MCF 10A (cell line): Measurements from ENCODE around the gene MKS1. TPM values are rescaled to one million over a fixed set of nuclear protein-coding genes. Genes with fewer than 3 reads are reported as not detected.

Experiments
- BruUV-seq: library from RNA; stranded (reverse); fragments of 400-500 nt; replicated peaks from 2 replicates; lab custom pipeline; 2021; lab: Mats Ljungman, UMichigan
- CTCF ChIA-PET: fragments of 300-600 bp; sonication (Branson Sonifier 250); formaldehyde crosslinking; extraction: SDS; loops from one replicate; lab custom pipeline; 2021; ENCODE audit warnings: antibody characterized with exemption, inconsistent platforms; lab: Yijun Ruan, JAX
- POLR2A ChIA-PET: fragments of 300-600, 350-650 bp; sonication (Branson Sonifier 250); formaldehyde crosslinking; extraction: SDS; loops from one replicate; lab custom pipeline; 2020; ENCODE audit warnings: antibody characterized with exemption, inconsistent platforms; lab: Yijun Ruan, JAX
- DNase-seq: peaks from one replicate; pipeline ENCODE4 v3.0.0-alpha.2; 2018; ENCODE audit not compliant: unreplicated experiment
- H3K27ac Mint-ChIP-seq: one replicate; pipeline ENCODE4 v1.8.0; 2022; ENCODE audit warnings: mild to moderate bottlenecking, low read depth, mixed read lengths; ENCODE audit not compliant: unreplicated experiment
- H3K27me3 Mint-ChIP-seq: one replicate; pipeline ENCODE4 v1.8.0; 2022; ENCODE audit warnings: mixed read lengths; ENCODE audit not compliant: insufficient read depth, unreplicated experiment
- H3K36me3 Mint-ChIP-seq: one replicate; pipeline ENCODE4 v1.8.0; 2022; ENCODE audit warnings: mild to moderate bottlenecking, moderate library complexity, mixed read lengths; ENCODE audit not compliant: insufficient read depth, unreplicated experiment
- H3K4me1 Mint-ChIP-seq: one replicate; pipeline ENCODE4 v1.8.0; 2022; ENCODE audit warnings: mixed read lengths; ENCODE audit not compliant: insufficient read depth, unreplicated experiment
- H3K4me3 Mint-ChIP-seq: one replicate; pipeline ENCODE4 v1.8.0; 2022; ENCODE audit warnings: mild to moderate bottlenecking, moderate library complexity, mixed read lengths; ENCODE audit not compliant: unreplicated experiment
- H3K9me3 Mint-ChIP-seq: one replicate; pipeline ENCODE4 v1.8.0; 2022; ENCODE audit warnings: mixed read lengths; ENCODE audit not compliant: unreplicated experiment
- intact Hi-C: fragments of 100-400 bp; cut with micrococcal nuclease; formaldehyde crosslinking; loops from 2 replicates; pipeline ENCODE4 v1.14.1; 2022
- total RNA-seq: library from RNA; stranded (reverse); gene quantifications from 2 replicates; pipeline ENCODE4 v1.2.3, GENCODE V29; 2022
- TF ChIP-seq, protein P1 (sequence below): fragments of 200-600 bp; IDR thresholded peaks from one replicate; pipeline ENCODE4 v1.8.0; 2022; ENCODE audit warnings: antibody characterized with exemption, mild to moderate bottlenecking; ENCODE audit not compliant: unreplicated experiment

MKS1 gene
- total RNA-seq, 1 experiment from 2014 or later: 15.4 TPM

DNA sequence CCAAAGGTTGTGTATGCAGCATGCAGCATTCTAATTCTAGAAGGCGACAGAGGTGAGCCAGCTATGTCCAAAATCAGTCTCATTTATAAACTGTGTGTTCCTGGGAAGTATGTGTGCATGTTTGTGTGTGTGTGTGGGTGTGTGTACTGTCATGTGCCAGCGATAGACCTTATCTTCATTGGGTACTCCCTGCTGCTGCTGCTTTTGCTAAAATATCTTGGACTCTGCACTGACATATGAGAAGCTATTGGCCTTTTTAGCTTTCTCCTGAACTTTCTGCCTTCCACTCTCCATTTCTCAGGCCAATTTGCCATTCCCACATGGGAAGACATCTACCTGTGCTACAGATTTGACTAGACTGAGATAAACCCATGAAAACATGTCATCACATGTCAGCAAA lies 17.3 kb upstream of the MKS1 start:
- intact Hi-C loops: no loop called here
- Mint-ChIP-seq H3K4me1 (no peaks in the 10 kb centered on the region), H3K9me3 (no peaks in the 10 kb centered on the region), H3K36me3 (no peaks in the 10 kb centered on the region), H3K27ac (no peak overlapping the region), H3K4me3 (no peak overlapping the region), H3K27me3 (peaks cover 88% of the 10 kb centered on the region)
- no TSS peak for BruUV-seq
- POLR2A ChIA-PET: interaction anchor here (0.6 to 1.3 kb wide), 4 partner anchors 8 to 181 kb away, joined by 3 to 4 read pairs (median 4); partner anchors contain the start of gene RNF43
- CTCF ChIA-PET: interaction anchor here (2.0 kb wide), 1 partner anchor 14 kb away, joined by 7 read pairs; no protein-coding TSS in a partner anchor
- TF ChIP-seq, protein P1, sequence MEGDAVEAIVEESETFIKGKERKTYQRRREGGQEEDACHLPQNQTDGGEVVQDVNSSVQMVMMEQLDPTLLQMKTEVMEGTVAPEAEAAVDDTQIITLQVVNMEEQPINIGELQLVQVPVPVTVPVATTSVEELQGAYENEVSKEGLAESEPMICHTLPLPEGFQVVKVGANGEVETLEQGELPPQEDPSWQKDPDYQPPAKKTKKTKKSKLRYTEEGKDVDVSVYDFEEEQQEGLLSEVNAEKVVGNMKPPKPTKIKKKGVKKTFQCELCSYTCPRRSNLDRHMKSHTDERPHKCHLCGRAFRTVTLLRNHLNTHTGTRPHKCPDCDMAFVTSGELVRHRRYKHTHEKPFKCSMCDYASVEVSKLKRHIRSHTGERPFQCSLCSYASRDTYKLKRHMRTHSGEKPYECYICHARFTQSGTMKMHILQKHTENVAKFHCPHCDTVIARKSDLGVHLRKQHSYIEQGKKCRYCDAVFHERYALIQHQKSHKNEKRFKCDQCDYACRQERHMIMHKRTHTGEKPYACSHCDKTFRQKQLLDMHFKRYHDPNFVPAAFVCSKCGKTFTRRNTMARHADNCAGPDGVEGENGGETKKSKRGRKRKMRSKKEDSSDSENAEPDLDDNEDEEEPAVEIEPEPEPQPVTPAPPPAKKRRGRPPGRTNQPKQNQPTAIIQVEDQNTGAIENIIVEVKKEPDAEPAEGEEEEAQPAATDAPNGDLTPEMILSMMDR: no peak
- no peak for DNase-seq

DNA sequence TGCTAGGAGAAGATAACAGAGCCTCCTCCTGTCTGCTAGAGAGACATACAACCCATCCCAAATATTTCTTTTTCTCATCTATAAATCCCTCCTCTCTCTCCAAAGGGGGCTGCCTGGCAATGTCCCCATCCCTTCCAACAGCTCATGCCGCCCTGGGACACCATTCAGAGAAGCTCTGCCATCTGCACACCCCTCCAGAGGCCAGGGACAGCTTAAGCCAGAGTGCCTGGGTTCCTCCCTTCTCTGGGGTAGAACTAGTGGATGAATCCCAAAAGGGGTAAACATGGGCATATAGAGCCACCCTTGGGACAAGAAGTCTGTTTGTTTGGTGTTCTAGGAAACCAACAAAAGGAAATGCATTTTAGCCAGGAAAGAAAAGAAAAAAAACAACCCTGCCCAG lies 16.8 kb upstream of the MKS1 start:
- Mint-ChIP-seq H3K27me3 (peaks cover 88% of the 10 kb centered on the region), H3K27ac (no peak overlapping the region), H3K36me3 (no peaks in the 10 kb centered on the region), H3K4me1 (no peaks in the 10 kb centered on the region), H3K4me3 (no peak overlapping the region), H3K9me3 (no peaks in the 10 kb centered on the region)
- intact Hi-C loops: no loop called here
- no peak for DNase-seq
- TF ChIP-seq, protein P1: no peak
- BruUV-seq: no TSS peak
- POLR2A ChIA-PET: interaction anchor here (0.5 to 0.9 kb wide), 3 partner anchors 12 to 97 kb away, joined by 3 to 4 read pairs (median 3); no protein-coding TSS in a partner anchor
- CTCF ChIA-PET: interaction anchor here (2.0 kb wide), 1 partner anchor 14 kb away, joined by 7 read pairs; no protein-coding TSS in a partner anchor

DNA sequence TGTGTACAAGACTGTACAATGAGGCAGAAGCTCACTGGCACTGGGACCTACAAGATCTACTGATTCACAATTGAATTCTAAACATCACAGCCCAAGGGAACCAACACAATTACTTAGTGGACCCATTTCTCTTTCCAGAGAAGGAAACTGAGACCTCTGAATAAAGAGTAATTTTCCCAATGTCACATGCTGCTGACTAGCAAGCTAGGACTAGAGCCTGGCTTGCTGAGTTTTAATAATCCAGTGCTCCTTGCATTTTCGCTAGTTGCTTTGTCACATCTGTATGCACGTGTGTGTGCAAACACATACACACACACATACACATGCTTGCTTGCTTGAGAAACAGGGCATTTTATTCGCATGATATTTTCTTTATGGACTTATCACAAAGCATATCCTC lies 15.5 kb upstream of the MKS1 start:
- no peaks in the 10 kb centered on the region for H3K4me1 Mint-ChIP-seq
- H3K27me3 Mint-ChIP-seq: peaks cover 78% of the 10 kb centered on the region
- DNase-seq: no peak
- no peak overlapping the region for H3K4me3 Mint-ChIP-seq
- TF ChIP-seq, protein P1: no peak
- H3K27ac Mint-ChIP-seq: no peak overlapping the region
- intact Hi-C loops: no loop called here
- H3K9me3 Mint-ChIP-seq: no peaks in the 10 kb centered on the region
- ChIA-PET POLR2A (no interaction called here), CTCF (no interaction called here)
- no TSS peak for BruUV-seq
- H3K36me3 Mint-ChIP-seq: no peaks in the 10 kb centered on the region

DNA sequence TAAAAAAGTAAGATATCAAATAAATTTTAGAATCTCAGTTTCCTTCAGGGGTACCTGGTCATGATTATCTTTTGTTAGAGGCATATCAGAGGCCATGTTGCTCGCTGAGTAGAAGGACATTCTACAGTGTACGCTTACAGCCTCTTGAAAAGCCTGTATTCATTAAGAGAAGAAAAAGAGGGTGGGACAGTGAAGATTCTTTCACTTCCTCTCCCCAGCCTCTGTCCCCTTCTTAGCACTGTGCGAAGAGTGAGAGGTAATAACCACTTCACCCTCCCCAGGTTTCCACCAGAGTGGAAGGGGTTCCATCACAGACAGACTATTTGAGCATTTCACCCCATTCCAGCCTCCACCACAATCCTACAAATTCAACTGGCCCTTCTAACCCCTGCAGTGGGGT lies 14.5 kb upstream of the MKS1 start:
- ChIA-PET CTCF (no interaction called here), POLR2A (no interaction called here)
- H3K9me3 Mint-ChIP-seq: no peaks in the 10 kb centered on the region
- no peak overlapping the region for H3K4me3 Mint-ChIP-seq
- no peaks in the 10 kb centered on the region for H3K4me1 Mint-ChIP-seq
- no TSS peak for BruUV-seq
- intact Hi-C loops: no loop called here
- TF ChIP-seq, protein P1: no peak
- H3K27ac Mint-ChIP-seq: no peak overlapping the region
- no peaks in the 10 kb centered on the region for H3K36me3 Mint-ChIP-seq
- no peak for DNase-seq
- peaks cover 69% of the 10 kb centered on the region for H3K27me3 Mint-ChIP-seq
